SU-DHL-6 (cell line): Measurements from ENCODE around the gene SLC30A7.

Source experiments
- CTCF ChIP-seq: fragments of 200-600 bp; sonication (generic); IDR thresholded peaks from one replicate; pipeline ENCODE4 v1.5.1; 2017; ENCODE audit warnings: antibody characterized with exemption, mild to moderate bottlenecking, low read length, moderate library complexity; ENCODE audit not compliant: insufficient read depth, poor library complexity, severe bottlenecking
- EZH2phosphoT487 ChIP-seq: fragments of 200-600 bp; sonication (generic), shearing (Covaris generic); conservative IDR thresholded peaks from 2 replicates; pipeline ENCODE4 v1.6.1; 2018; ENCODE audit warnings: mild to moderate bottlenecking, antibody characterized with exemption, low read length, moderate library complexity, mixed read lengths

GRCh38 chr1:100903777-100904176 is 7.9 kb downstream of the SLC30A7 start:
- TF ChIP-seq CTCF (no peak), EZH2phosphoT487 (no peak)
